Stimulated activated naive CD8-positive, alpha-beta T cell treated with anti-CD3 and anti-CD28 coated beads, Interleukin-15, Interleukin-2, amounts not matched to agents 100 ng/mL and 50 ng/mL, for 24 hours (primary cell): Measurements from ENCODE around the gene NUDT19.
"Not testable (repeated sequence)": the region's sequence is repeated elsewhere in the genome, so short reads cannot be mapped to it uniquely, and the experiment has no call there.

Source experiments
- H3K27ac Mint-ChIP-seq: one replicate; pipeline ENCODE4 v1.8.0; 2021; ENCODE audit warnings: mild to moderate bottlenecking, mixed read lengths
- H3K27me3 Mint-ChIP-seq: one replicate; pipeline ENCODE4 v1.8.0; 2021; ENCODE audit warnings: mixed read lengths
- H3K36me3 Mint-ChIP-seq: one replicate; pipeline ENCODE4 v1.8.0; 2021; ENCODE audit warnings: low read depth, mixed read lengths
- H3K4me1 Mint-ChIP-seq: one replicate; pipeline ENCODE4 v1.8.0; 2021; ENCODE audit warnings: low read depth, mixed read lengths
- H3K4me3 Mint-ChIP-seq: one replicate; pipeline ENCODE4 v1.8.0; 2021; ENCODE audit warnings: mild to moderate bottlenecking, mixed read lengths
- H3K9me3 Mint-ChIP-seq: one replicate; pipeline ENCODE4 v1.8.0; 2021; ENCODE audit warnings: mixed read lengths

The NUDT19 gene

GRCh38 chr19:32691291-32691951, at the start of gene NUDT19:
Gene NUDT19 (plus strand): TSS chr19:32691821. CDS start chr19:32691961, 140 bp downstream.
- Mint-ChIP-seq H3K4me3 (peak within 1 kb of the TSS; percentile 94), H3K27ac (peak within 1 kb of the TSS; percentile 99), H3K27me3 (no peaks in the 10 kb centered on the region), H3K9me3 (no peaks in the 10 kb centered on the region), H3K36me3 (peaks cover 42% of the 10 kb centered on the region), H3K4me1 (peaks cover 56% of the 10 kb centered on the region)

GRCh38 chr19:32642771-32643170, 48.9 kb upstream of the NUDT19 start:
- H3K27ac Mint-ChIP-seq = peak overlapping the region; percentile 72
- H3K4me3 Mint-ChIP-seq = peak overlapping the region; percentile 5
- H3K27me3 Mint-ChIP-seq = no peaks in the 10 kb centered on the region
- peaks cover 40% of the 10 kb centered on the region for H3K4me1 Mint-ChIP-seq
- no peaks in the 10 kb centered on the region for H3K9me3 Mint-ChIP-seq
- H3K36me3 Mint-ChIP-seq = peaks cover 74% of the 10 kb centered on the region

- H3K27ac Mint-ChIP-seq = no peak overlapping the region
- H3K9me3 Mint-ChIP-seq = no peaks in the 10 kb centered on the region
- no peaks in the 10 kb centered on the region for H3K27me3 Mint-ChIP-seq
- peaks cover 40% of the 10 kb centered on the region for H3K4me1 Mint-ChIP-seq
- H3K4me3 Mint-ChIP-seq = peak overlapping the region; percentile 26
- peaks cover 65% of the 10 kb centered on the region for H3K36me3 Mint-ChIP-seq
Observed at GRCh38 chr19:32646556-32646955, 45.1 kb upstream of the NUDT19 start.

GRCh38 chr19:32647361-32647760, 44.3 kb upstream of the NUDT19 start:
- H3K4me3 Mint-ChIP-seq = no peak overlapping the region

GRCh38 chr19:32649751-32650150, 41.9 kb upstream of the NUDT19 start:
- Mint-ChIP-seq H3K27me3 (no peaks in the 10 kb centered on the region), H3K4me1 (peaks cover 13% of the 10 kb centered on the region), H3K36me3 (peaks cover 35% of the 10 kb centered on the region), H3K4me3 (no peak overlapping the region), H3K27ac (no peak overlapping the region), H3K9me3 (no peaks in the 10 kb centered on the region)

More at GRCh38 chr19:32647361-32647760, 44.3 kb upstream of the NUDT19 start:
- Mint-ChIP-seq H3K36me3 (peaks cover 57% of the 10 kb centered on the region), H3K27ac (no peak overlapping the region), H3K9me3 (no peaks in the 10 kb centered on the region), H3K4me1 (peaks cover 34% of the 10 kb centered on the region), H3K27me3 (no peaks in the 10 kb centered on the region)

GRCh38 chr19:32650671-32651070, 41.0 kb upstream of the NUDT19 start:
- no peak overlapping the region for H3K27ac Mint-ChIP-seq
- peaks cover 13% of the 10 kb centered on the region for H3K4me1 Mint-ChIP-seq
- no peaks in the 10 kb centered on the region for H3K9me3 Mint-ChIP-seq
- no peaks in the 10 kb centered on the region for H3K27me3 Mint-ChIP-seq
- H3K36me3 Mint-ChIP-seq = peaks cover 38% of the 10 kb centered on the region
- no peak overlapping the region for H3K4me3 Mint-ChIP-seq

- no peaks in the 10 kb centered on the region for H3K27me3 Mint-ChIP-seq
- H3K9me3 Mint-ChIP-seq = no peaks in the 10 kb centered on the region
- H3K27ac Mint-ChIP-seq = no peak overlapping the region
- H3K36me3 Mint-ChIP-seq = peaks cover 39% of the 10 kb centered on the region
- H3K4me3 Mint-ChIP-seq = no peak overlapping the region
- peaks cover 6% of the 10 kb centered on the region for H3K4me1 Mint-ChIP-seq
Observed at GRCh38 chr19:32651729-32652140, 39.9 kb upstream of the NUDT19 start.

GRCh38 chr19:32652331-32652730, 39.3 kb upstream of the NUDT19 start:
- not testable (repeated sequence) for H3K9me3 Mint-ChIP-seq, H3K27me3 Mint-ChIP-seq, H3K4me1 Mint-ChIP-seq, H3K4me3 Mint-ChIP-seq, H3K27ac Mint-ChIP-seq
- peaks cover 33% of the 10 kb centered on the region for H3K36me3 Mint-ChIP-seq

- no peaks in the 10 kb centered on the region for H3K4me1 Mint-ChIP-seq
- H3K27me3 Mint-ChIP-seq = no peaks in the 10 kb centered on the region
- H3K36me3 Mint-ChIP-seq = peaks cover 26% of the 10 kb centered on the region
- no peak overlapping the region for H3K27ac Mint-ChIP-seq
- H3K9me3 Mint-ChIP-seq = no peaks in the 10 kb centered on the region
- no peak overlapping the region for H3K4me3 Mint-ChIP-seq
Observed at GRCh38 chr19:32652894-32653598, 38.6 kb upstream of the NUDT19 start.

- no peak overlapping the region for H3K4me3 Mint-ChIP-seq
- H3K9me3 Mint-ChIP-seq = no peaks in the 10 kb centered on the region
- peaks cover 21% of the 10 kb centered on the region for H3K36me3 Mint-ChIP-seq
- no peaks in the 10 kb centered on the region for H3K27me3 Mint-ChIP-seq
- no peak overlapping the region for H3K27ac Mint-ChIP-seq
- H3K4me1 Mint-ChIP-seq = no peaks in the 10 kb centered on the region
Observed at GRCh38 chr19:32653599-32653915, 38.1 kb upstream of the NUDT19 start.

GRCh38 chr19:32656379-32656778, 35.2 kb upstream of the NUDT19 start:
- H3K4me3 Mint-ChIP-seq, H3K9me3 Mint-ChIP-seq, H3K4me1 Mint-ChIP-seq, H3K27me3 Mint-ChIP-seq, H3K27ac Mint-ChIP-seq: not testable (repeated sequence)
- peaks cover 11% of the 10 kb centered on the region for H3K36me3 Mint-ChIP-seq

- Mint-ChIP-seq H3K36me3 (peaks cover 11% of the 10 kb centered on the region), H3K27me3 (no peaks in the 10 kb centered on the region), H3K4me3 (no peak overlapping the region), H3K9me3 (no peaks in the 10 kb centered on the region), H3K27ac (no peak overlapping the region), H3K4me1 (peaks cover 8% of the 10 kb centered on the region)
Observed at GRCh38 chr19:32658075-32658474, 33.5 kb upstream of the NUDT19 start.

- no peak overlapping the region for H3K27ac Mint-ChIP-seq
- H3K9me3 Mint-ChIP-seq = no peaks in the 10 kb centered on the region
- H3K27me3 Mint-ChIP-seq = no peaks in the 10 kb centered on the region
- H3K4me1 Mint-ChIP-seq = peaks cover 8% of the 10 kb centered on the region
- H3K4me3 Mint-ChIP-seq = no peak overlapping the region
- H3K36me3 Mint-ChIP-seq = peaks cover 11% of the 10 kb centered on the region
Observed at GRCh38 chr19:32658527-32658926, 33.1 kb upstream of the NUDT19 start.

GRCh38 chr19:32661318-32661717, 30.3 kb upstream of the NUDT19 start:
- no peaks in the 10 kb centered on the region for H3K9me3 Mint-ChIP-seq
- H3K27me3 Mint-ChIP-seq = no peaks in the 10 kb centered on the region
- peaks cover 8% of the 10 kb centered on the region for H3K4me1 Mint-ChIP-seq
- no peak overlapping the region for H3K27ac Mint-ChIP-seq
- peaks cover 8% of the 10 kb centered on the region for H3K36me3 Mint-ChIP-seq
- H3K4me3 Mint-ChIP-seq = no peak overlapping the region

- Mint-ChIP-seq H3K4me3 (no peak overlapping the region), H3K36me3 (peaks cover 7% of the 10 kb centered on the region), H3K9me3 (no peaks in the 10 kb centered on the region), H3K27me3 (no peaks in the 10 kb centered on the region), H3K27ac (no peak overlapping the region), H3K4me1 (peaks cover 8% of the 10 kb centered on the region)
Observed at GRCh38 chr19:32662186-32662585, 29.4 kb upstream of the NUDT19 start.

- Mint-ChIP-seq H3K4me1 (peaks cover 18% of the 10 kb centered on the region), H3K27ac (no peak overlapping the region), H3K4me3 (no peak overlapping the region), H3K9me3 (no peaks in the 10 kb centered on the region), H3K27me3 (no peaks in the 10 kb centered on the region), H3K36me3 (peaks cover 12% of the 10 kb centered on the region)
Observed at GRCh38 chr19:32666084-32666483, 25.5 kb upstream of the NUDT19 start.
